SU-DHL-6 (cell line): Measurements from ENCODE around the gene UBQLNL.
A peak's percentile ranks its signal among the peaks of the same experiment; 100 is the strongest.

Source experiments
- H2AFZ ChIP-seq: fragments of 200-600 bp; sonication (generic); 2 replicates; pipeline ENCODE4 v1.6.1; 2014; ENCODE audit warnings: low read depth, mild to moderate bottlenecking, moderate library complexity, mixed read lengths, antibody characterized with exemption, low read length; ENCODE audit not compliant: severe bottlenecking
- H3F3A ChIP-seq: fragments of 200-600 bp; shearing (Covaris generic); 2 replicates; pipeline ENCODE4 v1.6.0; 2016; ENCODE audit warnings: antibody characterized with exemption, mild to moderate bottlenecking; ENCODE audit not compliant: insufficient read depth
- H3K27ac ChIP-seq: fragments of 200-600 bp; sonication (generic); 2 replicates; pipeline ENCODE4 v1.5.1; 2016; ENCODE audit warnings: low read depth, mild to moderate bottlenecking, low read length, moderate library complexity, mixed read lengths
- H3K27me3 ChIP-seq: fragments of 200-600 bp; sonication (generic), shearing (Covaris generic); 2 replicates; pipeline ENCODE4 v1.6.0; 2014; ENCODE audit warnings: mild to moderate bottlenecking, low read length
- H3K36me3 ChIP-seq: fragments of 200-600 bp; sonication (generic); 2 replicates; pipeline ENCODE4 v1.6.1; 2014; ENCODE audit warnings: mild to moderate bottlenecking, low read length, mixed read lengths
- H3K4me2 ChIP-seq: fragments of 300-600, 200-600 bp; shearing (Covaris generic), sonication (generic); 2 replicates; pipeline ENCODE4 v1.6.0; 2014; ENCODE audit warnings: low read length, low read depth, mild to moderate bottlenecking; ENCODE audit not compliant: poor library complexity, severe bottlenecking
- H3K4me3 ChIP-seq: fragments of 200-600 bp; sonication (generic); 2 replicates; pipeline ENCODE4 v1.5.1; 2014; ENCODE audit warnings: antibody characterized with exemption, low read length, mild to moderate bottlenecking, mixed read lengths; ENCODE audit not compliant: insufficient read depth, poor library complexity, severe bottlenecking
- H3K79me2 ChIP-seq: fragments of 200-600 bp; sonication (generic); 2 replicates; pipeline ENCODE4 v1.6.1; 2014; ENCODE audit warnings: mild to moderate bottlenecking, low read length, moderate library complexity; ENCODE audit not compliant: insufficient read depth
- H3K9ac ChIP-seq: fragments of 200-600 bp; sonication (generic); 2 replicates; pipeline ENCODE4 v1.7.0; 2014; ENCODE audit warnings: mild to moderate bottlenecking, low read length
- H3K9me2 ChIP-seq: fragments of 200-600 bp; sonication (generic); replicated peaks from 2 replicates; pipeline ENCODE4 v1.6.1; 2014; ENCODE audit warnings: low read length; ENCODE audit not compliant: insufficient read depth
- H3K9me3 ChIP-seq: fragments of 200-600 bp; sonication (generic); 2 replicates; pipeline ENCODE4 v1.6.1; 2014; ENCODE audit warnings: low read length, mixed read lengths; ENCODE audit not compliant: insufficient read depth
- H4K20me1 ChIP-seq: fragments of 200-600 bp; sonication (generic); 2 replicates; pipeline ENCODE4 v1.6.1; 2014; ENCODE audit warnings: low read depth, mild to moderate bottlenecking, antibody characterized with exemption, low read length, moderate library complexity, mixed read lengths
- CTCF ChIP-seq: fragments of 200-600 bp; sonication (generic); IDR thresholded peaks from one replicate; pipeline ENCODE4 v1.5.1; 2017; ENCODE audit warnings: antibody characterized with exemption, mild to moderate bottlenecking, low read length, moderate library complexity; ENCODE audit not compliant: insufficient read depth, poor library complexity, severe bottlenecking
- EZH2phosphoT487 ChIP-seq: fragments of 200-600 bp; sonication (generic), shearing (Covaris generic); conservative IDR thresholded peaks from 2 replicates; pipeline ENCODE4 v1.6.1; 2018; ENCODE audit warnings: mild to moderate bottlenecking, antibody characterized with exemption, low read length, moderate library complexity, mixed read lengths

UBQLNL gene

GRCh38 chr11:5556596-5557188 is 40.2 kb upstream of the UBQLNL start:
- Histone ChIP-seq H3K36me3 (no peaks in the 10 kb centered on the region), H3K79me2 (no peaks in the 10 kb centered on the region), H3K9me3 (no peaks in the 10 kb centered on the region), H4K20me1 (no peaks in the 10 kb centered on the region), H3K27ac (no peak overlapping the region), H2AFZ (no peak overlapping the region), H3K9me2 (no peaks in the 10 kb centered on the region), H3K4me3 (no peak overlapping the region), H3K9ac (no peak overlapping the region), H3F3A (no peaks in the 10 kb centered on the region), H3K27me3 (no peaks in the 10 kb centered on the region), H3K4me2 (no peak overlapping the region)
- TF ChIP-seq CTCF (no peak), EZH2phosphoT487 (no peak)

GRCh38 chr11:5553343-5553742 is 36.8 kb upstream of the UBQLNL start:
- H3K9ac ChIP-seq = no peak overlapping the region
- H3K27me3 ChIP-seq = no peaks in the 10 kb centered on the region
- no peak for TF ChIP-seq EZH2phosphoT487
- TF ChIP-seq CTCF = peak; percentile 10
- H3F3A ChIP-seq = no peaks in the 10 kb centered on the region
- H3K9me3 ChIP-seq = no peaks in the 10 kb centered on the region
- H3K27ac ChIP-seq = no peak overlapping the region
- H4K20me1 ChIP-seq = no peaks in the 10 kb centered on the region
- H3K4me2 ChIP-seq = no peak overlapping the region
- H2AFZ ChIP-seq = no peak overlapping the region
- H3K4me3 ChIP-seq = no peak overlapping the region
- no peaks in the 10 kb centered on the region for H3K9me2 ChIP-seq
- no peaks in the 10 kb centered on the region for H3K79me2 ChIP-seq
- H3K36me3 ChIP-seq = no peaks in the 10 kb centered on the region

GRCh38 chr11:5550440-5551095 is 34.1 kb upstream of the UBQLNL start:
- Histone ChIP-seq H3K9me2 (no peaks in the 10 kb centered on the region), H4K20me1 (no peaks in the 10 kb centered on the region), H3K4me2 (no peak overlapping the region), H3K36me3 (no peaks in the 10 kb centered on the region), H3K9me3 (no peaks in the 10 kb centered on the region), H3K27ac (no peak overlapping the region), H3K4me3 (no peak overlapping the region), H3F3A (no peaks in the 10 kb centered on the region), H3K79me2 (no peaks in the 10 kb centered on the region), H2AFZ (no peak overlapping the region), H3K27me3 (no peaks in the 10 kb centered on the region), H3K9ac (no peak overlapping the region)
- TF ChIP-seq CTCF (no peak), EZH2phosphoT487 (no peak)
